Thyroid gland (tissue), 4 donors: ENCODE measurements around the gene SGCB. TPM values are rescaled to one million over a fixed set of nuclear protein-coding genes. Genes with fewer than 3 reads are reported as not detected.

Experiments
- DNase-seq, 2 donors: peaks; one replicate each; pipeline ENCODE4 v3.0.0-alpha.2; 2019
- H3K27ac ChIP-seq, 3 donors: fragments of 200-600 bp; sonication (generic); 1 replicate in 2 of 3; 2 replicates in 1 of 3; pipeline ENCODE4 v1.5.1; 2016 to 2019; ENCODE audit warnings: mild to moderate bottlenecking in 1 of 3, moderate library complexity in 1 of 3
- H3K27me3 ChIP-seq: fragments of 200-600 bp; sonication (generic); one replicate; pipeline ENCODE4 v1.5.1; 2019
- H3K36me3 ChIP-seq, 2 donors: fragments of 200-600 bp; sonication (generic); one replicate each; pipeline ENCODE4 v1.5.1; 2016 to 2019
- H3K4me1 ChIP-seq, 2 donors: fragments of 200-600 bp; sonication (generic); one replicate each; pipeline ENCODE4 v1.5.1; 2017 to 2019
- H3K4me3 ChIP-seq, 3 donors: fragments of 200-600 bp; sonication (generic); replicated peaks in 1 of 3; 1 replicate in 2 of 3; 2 replicates in 1 of 3; pipeline ENCODE4 v1.5.1; 2016; ENCODE audit warnings: mild to moderate bottlenecking in 1 of 3
- H3K9me3 ChIP-seq: fragments of 200-600 bp; sonication (generic); one replicate; pipeline ENCODE4 v1.5.1; 2017
- CTCF ChIP-seq, 6 experiments: fragments of 200-600 bp in 3 of 6; fragments of 450-650 bp in 3 of 6; sonication (generic) in 3 of 6; IDR thresholded peaks; one replicate each; pipeline ENCODE4 v1.5.1; 2016 to 2019; ENCODE audit warnings: antibody characterized with exemption in 6 of 6, mild to moderate bottlenecking in 2 of 6, inconsistent platforms in 1 of 6, moderate library complexity in 1 of 6
- POLR2A ChIP-seq, 2 donors: fragments of 450-650 bp; IDR thresholded peaks; one replicate each; pipeline ENCODE4 v1.6.1; 2017; ENCODE audit warnings: antibody characterized with exemption in 2 of 2, mild to moderate bottlenecking in 2 of 2, moderate library complexity in 1 of 2
- WGBS, 2 donors: methylation state at CpG; one replicate each; pipeline ENCODE4 v1.1.5; 2017; 5-methylcytosine and 5-hydroxymethylcytosine counted together
- intact Hi-C: fragments of 100-400 bp; cut with DNase I; formaldehyde crosslinking; loops from one replicate; pipeline ENCODE4 v1.15.1; 2023
- small RNA-seq: library from RNA; depleted of rRNA; stranded (forward); fragments of <200 nt; gene quantifications from one replicate; pipeline ENCODE3, GENCODE V24; 2016
- total RNA-seq, 4 donors: library from RNA; depleted of rRNA; stranded (reverse); fragments of >200 nt; gene quantifications; one replicate each; pipeline ENCODE4 v1.2.3, GENCODE V29; 2016

SGCB gene
- total RNA-seq, 4 donors from 2014 or later = 13.2 to 16.8 (median 14.3) TPM

GRCh38 chr4:51999250-51999649 is 38.8 kb downstream of the SGCB start:
- WGBS, 2 donors = 94% methylated on average over 5 of the region's 5 CpGs
- no peak for DNase-seq
- no peak overlapping the region for H3K4me3 ChIP-seq
- no peaks in the 10 kb centered on the region for H3K9me3 ChIP-seq
- no peaks in the 10 kb centered on the region for H3K27me3 ChIP-seq
- no peaks in the 10 kb centered on the region for H3K4me1 ChIP-seq
- H3K27ac ChIP-seq = no peak overlapping the region
- TF ChIP-seq CTCF (IDR thresholded peaks at IDR 0.05) = no peak
- no peak for TF ChIP-seq POLR2A (IDR thresholded peaks at IDR 0.05)
- no peaks in the 10 kb centered on the region for H3K36me3 ChIP-seq
- intact Hi-C loops = no loop called here

GRCh38 chr4:51998837-51999236 is 39.3 kb downstream of the SGCB start:
- Histone ChIP-seq H3K27ac (no peak overlapping the region), H3K9me3 (no peaks in the 10 kb centered on the region), H3K4me1 (no peaks in the 10 kb centered on the region), H3K27me3 (no peaks in the 10 kb centered on the region), H3K36me3 (no peaks in the 10 kb centered on the region), H3K4me3 (no peak overlapping the region)
- DNase-seq = no peak
- intact Hi-C loops = no loop called here
- TF ChIP-seq CTCF (IDR thresholded peaks at IDR 0.05) (no peak), POLR2A (IDR thresholded peaks at IDR 0.05) (no peak)

GRCh38 chr4:51997647-51998046 is 40.5 kb downstream of the SGCB start:
- intact Hi-C loops = no loop called here
- no peaks in the 10 kb centered on the region for H3K4me1 ChIP-seq
- no peaks in the 10 kb centered on the region for H3K9me3 ChIP-seq
- H3K27me3 ChIP-seq = no peaks in the 10 kb centered on the region
- H3K36me3 ChIP-seq = no peaks in the 10 kb centered on the region
- no peak overlapping the region for H3K27ac ChIP-seq
- TF ChIP-seq POLR2A (IDR thresholded peaks at IDR 0.05) (no peak), CTCF (IDR thresholded peaks at IDR 0.05) (no peak)
- no peak overlapping the region for H3K4me3 ChIP-seq
- DNase-seq = no peak

- TF ChIP-seq POLR2A (IDR thresholded peaks at IDR 0.05) = no peak
- TF ChIP-seq CTCF (IDR thresholded peaks at IDR 0.05) = no peak
- no peak overlapping the region for H3K4me3 ChIP-seq
- WGBS, 2 donors = 48 to 51% methylated on average over 19 to 20 of the region's 20 CpGs
- no peaks in the 10 kb centered on the region for H3K36me3 ChIP-seq
- H3K4me1 ChIP-seq = no peaks in the 10 kb centered on the region
- H3K27me3 ChIP-seq = no peaks in the 10 kb centered on the region
- no peak overlapping the region for H3K27ac ChIP-seq
- DNase-seq = no peak
- H3K9me3 ChIP-seq = no peaks in the 10 kb centered on the region
- intact Hi-C loops = no loop called here
Observed at GRCh38 chr4:51995647-51996220, 42.4 kb downstream of the SGCB start.

Small RNA genes within 50 kb of the gene (small RNA-seq; reads per million reads assigned to genes)
- gene AC104784.1 = not detected

Other genes with a start within 250 kb of the SGCB start
- gene DCUN1D4, start 195.1 kb downstream of the SGCB start, total RNA-seq = 10 to 100 TPM; 44.6 to 81.4 (median 51.7) TPM
- gene LRRC66, start 17.9 kb downstream of the SGCB start, total RNA-seq = under 1 TPM in 3 of 4 donors, not detected in 1; 0.15 to 0.40 (median 0.38) TPM
- gene SPATA18, start 13.0 kb upstream of the SGCB start, total RNA-seq = 1 to 10 TPM; 1.4 to 9.2 (median 2.0) TPM